ENCODE data around the gene CCDC159.
A peak's percentile ranks its signal among the peaks of the same experiment; 100 is the strongest.

Gene CCDC159

GRCh38 chr19:11370744-11371143 is 24.4 kb downstream of the CCDC159 start:
- no peak overlapping the region for H3K4me3 ChIP-seq (ENCODE audit: low read depth, low read length)
- TF ChIP-seq, protein P1, sequence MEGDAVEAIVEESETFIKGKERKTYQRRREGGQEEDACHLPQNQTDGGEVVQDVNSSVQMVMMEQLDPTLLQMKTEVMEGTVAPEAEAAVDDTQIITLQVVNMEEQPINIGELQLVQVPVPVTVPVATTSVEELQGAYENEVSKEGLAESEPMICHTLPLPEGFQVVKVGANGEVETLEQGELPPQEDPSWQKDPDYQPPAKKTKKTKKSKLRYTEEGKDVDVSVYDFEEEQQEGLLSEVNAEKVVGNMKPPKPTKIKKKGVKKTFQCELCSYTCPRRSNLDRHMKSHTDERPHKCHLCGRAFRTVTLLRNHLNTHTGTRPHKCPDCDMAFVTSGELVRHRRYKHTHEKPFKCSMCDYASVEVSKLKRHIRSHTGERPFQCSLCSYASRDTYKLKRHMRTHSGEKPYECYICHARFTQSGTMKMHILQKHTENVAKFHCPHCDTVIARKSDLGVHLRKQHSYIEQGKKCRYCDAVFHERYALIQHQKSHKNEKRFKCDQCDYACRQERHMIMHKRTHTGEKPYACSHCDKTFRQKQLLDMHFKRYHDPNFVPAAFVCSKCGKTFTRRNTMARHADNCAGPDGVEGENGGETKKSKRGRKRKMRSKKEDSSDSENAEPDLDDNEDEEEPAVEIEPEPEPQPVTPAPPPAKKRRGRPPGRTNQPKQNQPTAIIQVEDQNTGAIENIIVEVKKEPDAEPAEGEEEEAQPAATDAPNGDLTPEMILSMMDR (conservative IDR thresholded peaks at IDR 0.05; ENCODE audit: low read depth, low read length), result no peak
- no peak for DNase-seq (ENCODE audit: low read depth)

DNA sequence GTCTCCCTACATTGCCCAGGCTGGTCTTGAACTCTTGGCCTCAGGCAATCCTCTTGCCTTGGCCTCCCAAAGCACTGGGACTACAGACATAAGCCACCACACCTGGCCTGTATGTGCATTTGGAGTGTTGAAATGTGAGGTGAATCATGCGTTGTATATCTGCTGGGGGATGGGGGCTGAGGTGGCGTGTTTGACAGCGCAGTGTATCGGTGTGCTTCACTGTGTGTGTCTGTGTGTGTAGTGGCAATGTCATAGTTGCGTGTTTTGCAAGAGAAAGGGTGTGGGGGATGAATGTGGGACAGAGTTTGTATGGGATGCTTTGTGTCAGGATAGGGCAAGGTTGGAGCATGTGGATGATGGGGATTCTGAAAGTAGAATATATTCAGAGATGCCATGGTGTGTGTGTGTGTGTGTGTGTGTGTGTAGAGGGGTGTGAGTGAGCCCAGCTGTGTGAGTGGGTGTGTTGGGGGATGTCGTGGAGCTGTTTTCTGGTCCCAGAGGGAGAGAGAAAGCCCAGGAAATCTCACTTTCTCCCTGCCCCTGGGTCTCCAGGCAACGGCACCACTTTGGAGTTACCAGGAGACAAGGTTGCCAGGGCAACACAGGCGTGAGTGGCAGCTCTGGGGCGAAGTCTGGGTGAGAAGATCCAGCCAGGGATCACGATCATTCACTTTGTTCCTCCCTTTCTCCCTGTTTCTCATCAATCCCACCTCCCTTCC is 27.0 kb downstream of the CCDC159 start:
- TF ChIP-seq, protein P1 (conservative IDR thresholded peaks at IDR 0.05; ENCODE audit: low read depth, low read length), result no peak
- DNase-seq (ENCODE audit: low read depth), result peak; percentile 19
- H3K4me3 ChIP-seq (ENCODE audit: low read depth, low read length), result no peak overlapping the region

- TF ChIP-seq, protein P1 (conservative IDR thresholded peaks at IDR 0.05; ENCODE audit: low read depth, low read length), result no peak
- no peak for DNase-seq (ENCODE audit: low read depth)
- H3K4me3 ChIP-seq (ENCODE audit: low read depth, low read length), result peak overlapping the region; percentile 87
Measured at GRCh38 chr19:11373885-11374432, 27.6 kb downstream of the CCDC159 start.

DNA sequence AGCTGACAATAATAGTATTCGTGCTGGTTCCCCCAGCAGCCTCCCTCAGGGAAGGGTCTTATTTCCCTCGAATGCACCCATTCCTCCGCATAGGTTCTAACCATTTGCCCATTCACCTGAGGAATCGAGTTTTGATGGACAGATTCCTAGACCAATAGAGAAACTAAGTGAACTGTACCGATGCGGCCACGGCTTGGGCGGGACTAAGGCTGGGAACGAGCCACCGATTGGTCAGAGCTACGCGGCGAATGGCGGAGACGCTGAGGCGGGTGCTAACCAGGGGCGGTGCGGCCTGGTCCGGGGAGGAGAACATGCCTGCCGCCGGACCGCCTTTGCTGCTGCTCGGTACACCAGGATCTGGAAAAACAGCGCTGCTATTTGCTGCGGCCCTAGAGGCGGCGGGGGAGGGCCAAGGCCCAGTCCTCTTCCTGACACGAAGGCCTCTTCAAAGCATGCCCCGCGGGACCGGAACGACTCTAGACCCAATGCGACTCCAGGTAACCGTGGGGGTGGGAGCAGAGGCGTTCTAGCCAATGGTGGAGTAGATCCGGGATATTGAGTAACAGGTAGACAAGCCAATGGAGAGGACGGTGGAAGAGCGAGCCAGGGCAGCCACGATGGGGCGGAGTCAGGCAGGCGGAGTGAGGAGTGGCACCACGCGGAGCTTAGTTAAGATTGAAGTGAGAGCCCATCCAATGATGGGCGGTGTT is 28.3 kb downstream of the CCDC159 start, which contains the start of gene SWSAP1:
SWSAP1 (plus strand) TSS at position 234 of the 710 bp plus-strand sequence; CDS start at position 249, 15 bp downstream.
- TF ChIP-seq, protein P1 (conservative IDR thresholded peaks at IDR 0.05; ENCODE audit: low read depth, low read length), result no peak
- peak; percentile 100 for DNase-seq (ENCODE audit: low read depth)

DNA sequence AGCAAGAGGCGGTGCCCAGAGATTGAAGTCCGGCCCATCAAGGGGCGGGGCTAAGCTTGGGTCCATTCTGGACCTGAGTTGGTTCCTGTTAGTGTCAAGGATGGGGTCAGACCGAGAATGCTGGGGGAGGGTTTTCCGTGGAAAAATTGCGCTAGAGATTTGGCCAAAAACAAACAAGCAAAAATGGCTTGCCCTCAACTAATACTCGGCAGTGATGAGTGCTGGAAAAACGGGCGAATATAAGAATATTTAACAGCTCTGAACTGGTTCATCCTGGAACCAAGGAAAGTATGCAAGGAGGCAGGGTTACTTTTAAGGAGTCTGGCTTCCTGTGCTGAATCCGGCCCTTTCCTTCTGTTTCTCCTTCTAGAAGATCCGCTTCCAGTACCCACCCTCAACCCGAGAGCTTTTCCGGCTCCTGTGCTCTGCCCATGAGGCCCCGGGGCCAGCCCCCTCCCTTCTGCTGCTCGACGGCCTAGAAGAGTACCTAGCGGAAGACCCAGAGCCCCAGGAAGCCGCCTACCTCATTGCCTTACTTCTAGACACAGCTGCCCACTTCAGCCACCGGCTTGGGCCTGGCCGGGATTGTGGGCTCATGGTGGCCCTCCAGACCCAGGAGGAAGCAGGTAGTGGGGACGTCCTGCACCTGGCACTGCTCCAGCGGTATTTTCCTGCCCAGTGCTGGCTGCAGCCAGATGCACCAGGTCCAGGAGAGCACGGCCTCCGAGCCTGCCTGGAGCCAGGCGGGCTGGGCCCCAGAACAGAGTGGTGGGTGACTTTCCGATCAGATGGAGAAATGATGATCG is 29.0 kb downstream of the CCDC159 start:
- no peak for DNase-seq (ENCODE audit: low read depth)
- TF ChIP-seq, protein P1 (conservative IDR thresholded peaks at IDR 0.05; ENCODE audit: low read depth, low read length), result no peak
- H3K4me3 ChIP-seq (ENCODE audit: low read depth, low read length), result peak overlapping the region; percentile 59

More for the DNA sequence above, 28.3 kb downstream of the CCDC159 start, which contains the start of gene SWSAP1:
- peak within 1 kb of the TSS; percentile 87 for H3K4me3 ChIP-seq (ENCODE audit: low read depth, low read length)

GRCh38 chr19:11377237-11377636 is 30.9 kb downstream of the CCDC159 start:
- TF ChIP-seq, protein P1 (conservative IDR thresholded peaks at IDR 0.05; ENCODE audit: low read depth, low read length), result no peak
- DNase-seq (ENCODE audit: low read depth), result peak; percentile 87
- no peak overlapping the region for H3K4me3 ChIP-seq (ENCODE audit: low read depth, low read length)
